Measurements from ENCODE around the gene GTF2H2. TPM values are rescaled to one million over a fixed set of nuclear protein-coding genes. Genes with fewer than 3 reads are reported as not detected.
"Not testable (repeated sequence)": the region's sequence is repeated elsewhere in the genome, so short reads cannot be mapped to it uniquely, and the experiment has no call there.

Gene GTF2H2
- 16.2 TPM for polyA plus RNA-seq (2012; ENCODE audit: insufficient read depth, insufficient read length)

DNA sequence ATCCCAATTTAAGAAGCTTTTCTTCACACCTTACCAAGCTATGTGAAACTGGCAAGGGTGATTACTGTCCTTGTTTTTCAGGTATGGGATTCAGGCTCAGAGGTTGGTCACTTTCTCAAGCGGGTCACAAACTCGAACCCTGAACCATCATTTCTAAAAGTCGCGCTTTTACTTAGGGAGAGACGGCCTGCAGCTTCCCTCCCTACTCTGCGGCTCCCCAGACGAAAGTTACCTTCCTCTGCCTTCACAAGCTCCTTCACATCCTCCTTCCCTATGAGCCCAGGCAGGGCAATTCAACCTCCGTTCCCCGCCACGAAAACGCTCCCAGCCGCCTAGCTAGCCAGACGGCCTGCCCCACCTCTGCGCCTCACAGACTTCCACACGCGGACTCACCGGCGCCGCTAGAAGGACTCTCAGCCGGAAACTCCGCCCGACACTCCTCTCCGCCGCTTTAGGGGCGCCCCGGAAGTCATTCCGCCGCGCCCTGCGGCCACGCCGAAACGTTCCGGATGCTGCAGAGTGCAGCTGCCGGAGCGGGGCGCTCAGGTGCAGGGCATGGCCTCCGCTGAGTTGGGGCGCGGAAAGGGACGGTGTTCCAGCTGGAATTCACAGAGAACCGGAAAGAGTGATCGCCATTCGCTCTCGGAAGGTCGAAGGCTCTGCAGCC is at the start of gene GTF2H2:
TSS of gene GTF2H2 (minus strand) at position 415 of the 667 bp plus-strand sequence. CDS start 4,913 bp downstream, outside the sequence.
- not testable (repeated sequence) for DNase-seq (ENCODE audit: low read depth, low spot score); H3K4me3 ChIP-seq (ENCODE audit: low read length)

DNA sequence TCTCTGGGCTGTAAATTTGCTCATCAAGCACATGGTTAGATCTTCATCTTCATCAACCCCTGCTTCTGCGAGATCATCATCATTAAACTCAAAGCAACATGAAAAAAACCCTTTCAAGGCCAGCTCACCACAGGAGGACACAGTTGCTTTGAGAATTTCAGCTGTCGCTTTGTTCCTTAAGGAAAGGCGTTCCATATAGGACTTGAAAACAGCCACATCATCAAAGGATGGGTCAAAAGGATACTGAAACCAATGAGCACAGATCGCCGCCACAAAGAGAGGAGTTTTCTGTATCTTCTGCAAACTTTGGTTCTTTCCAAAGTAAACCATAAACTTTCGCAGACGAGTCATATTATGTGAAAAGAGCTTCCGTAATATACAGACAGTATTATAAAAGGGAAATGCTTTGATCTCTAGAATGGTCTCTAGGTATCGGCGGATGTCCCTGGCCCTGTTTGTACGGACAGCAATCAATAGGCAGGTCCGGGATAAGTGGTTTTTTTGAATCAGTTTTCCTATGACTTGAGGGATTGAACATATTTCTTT is 42.3 kb upstream of the GTF2H2 start:
- DNase-seq (ENCODE audit: low read depth, low spot score); H3K4me3 ChIP-seq (ENCODE audit: low read length): not testable (repeated sequence)

- not testable (repeated sequence) for DNase-seq (ENCODE audit: low read depth, low spot score); H3K4me3 ChIP-seq (ENCODE audit: low read length)
These were observed 32.5 kb upstream of the GTF2H2 start for GRCh38 chr5:71099996-71100395.

GRCh38 chr5:71097930-71098203 is 30.4 kb upstream of the GTF2H2 start:
- DNase-seq (ENCODE audit: low read depth, low spot score); H3K4me3 ChIP-seq (ENCODE audit: low read length): not testable (repeated sequence)

DNA sequence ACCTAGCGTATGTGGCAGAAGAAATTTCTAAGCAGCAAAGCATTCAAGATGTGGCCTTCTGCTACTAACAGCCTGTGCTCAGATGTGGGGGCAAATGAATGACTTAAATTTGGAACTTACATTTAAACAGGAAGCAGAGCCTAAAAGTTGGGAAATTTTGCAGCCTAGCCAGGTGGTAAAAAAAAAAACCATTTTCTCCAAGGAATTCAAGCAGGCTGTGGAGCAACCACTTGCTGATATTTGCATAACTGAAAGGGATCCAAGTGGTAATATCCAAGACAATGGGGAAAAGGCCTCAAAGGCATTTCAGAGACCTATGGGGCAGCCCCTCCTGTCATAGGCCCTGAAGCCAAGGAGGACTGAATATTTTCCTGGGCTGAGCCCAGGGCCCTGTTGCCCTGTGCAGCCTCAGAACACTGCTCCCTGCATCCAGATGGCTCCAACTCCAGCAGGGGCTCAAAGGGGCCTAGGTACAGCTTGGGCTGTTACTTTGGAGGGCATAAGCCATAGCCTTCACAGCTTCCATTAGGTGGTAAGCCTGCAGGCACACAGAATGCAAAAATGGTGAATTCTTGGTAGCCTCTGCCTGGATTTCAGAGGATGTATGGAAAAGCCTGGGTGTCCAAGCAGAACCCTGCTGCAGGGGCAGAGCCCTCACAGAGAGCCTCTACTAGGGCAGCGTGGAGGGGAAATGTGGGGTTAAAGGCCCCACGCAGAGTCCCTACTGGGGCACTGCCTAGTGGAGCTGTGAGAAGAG is 29.9 kb upstream of the GTF2H2 start:
- not testable (repeated sequence) for DNase-seq (ENCODE audit: low read depth, low spot score)

DNA sequence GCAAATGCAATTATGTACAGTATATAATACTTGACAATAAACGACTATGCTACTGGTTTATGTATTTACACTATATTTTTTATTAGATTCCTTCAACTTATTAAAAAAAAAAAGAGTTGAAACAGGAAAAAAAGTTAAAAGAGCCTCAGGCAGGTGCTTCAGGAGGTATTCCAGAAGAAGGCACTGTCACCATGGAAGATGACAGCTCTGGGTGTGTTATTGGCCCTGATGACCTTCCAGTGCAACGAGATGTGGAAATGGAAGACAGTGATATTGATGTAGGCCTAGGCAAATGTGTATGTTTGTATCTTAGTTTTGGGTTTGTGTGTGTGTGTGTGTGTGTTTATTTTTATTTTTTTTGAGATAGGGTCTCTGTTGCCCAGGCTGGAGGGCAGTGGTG is 22.3 kb upstream of the GTF2H2 start:
- not testable (repeated sequence) for H3K4me3 ChIP-seq (ENCODE audit: low read length); DNase-seq (ENCODE audit: low read depth, low spot score)

More for the DNA sequence above, 29.9 kb upstream of the GTF2H2 start:
- not testable (repeated sequence) for H3K4me3 ChIP-seq (ENCODE audit: low read length)

GRCh38 chr5:71088754-71089153 is 21.3 kb upstream of the GTF2H2 start:
- DNase-seq (ENCODE audit: low read depth, low spot score): not testable (repeated sequence)

GRCh38 chr5:71086145-71086544 is 18.7 kb upstream of the GTF2H2 start:
- DNase-seq (ENCODE audit: low read depth, low spot score); H3K4me3 ChIP-seq (ENCODE audit: low read length): not testable (repeated sequence)

More at GRCh38 chr5:71088754-71089153, 21.3 kb upstream of the GTF2H2 start:
- not testable (repeated sequence) for H3K4me3 ChIP-seq (ENCODE audit: low read length)

DNA sequence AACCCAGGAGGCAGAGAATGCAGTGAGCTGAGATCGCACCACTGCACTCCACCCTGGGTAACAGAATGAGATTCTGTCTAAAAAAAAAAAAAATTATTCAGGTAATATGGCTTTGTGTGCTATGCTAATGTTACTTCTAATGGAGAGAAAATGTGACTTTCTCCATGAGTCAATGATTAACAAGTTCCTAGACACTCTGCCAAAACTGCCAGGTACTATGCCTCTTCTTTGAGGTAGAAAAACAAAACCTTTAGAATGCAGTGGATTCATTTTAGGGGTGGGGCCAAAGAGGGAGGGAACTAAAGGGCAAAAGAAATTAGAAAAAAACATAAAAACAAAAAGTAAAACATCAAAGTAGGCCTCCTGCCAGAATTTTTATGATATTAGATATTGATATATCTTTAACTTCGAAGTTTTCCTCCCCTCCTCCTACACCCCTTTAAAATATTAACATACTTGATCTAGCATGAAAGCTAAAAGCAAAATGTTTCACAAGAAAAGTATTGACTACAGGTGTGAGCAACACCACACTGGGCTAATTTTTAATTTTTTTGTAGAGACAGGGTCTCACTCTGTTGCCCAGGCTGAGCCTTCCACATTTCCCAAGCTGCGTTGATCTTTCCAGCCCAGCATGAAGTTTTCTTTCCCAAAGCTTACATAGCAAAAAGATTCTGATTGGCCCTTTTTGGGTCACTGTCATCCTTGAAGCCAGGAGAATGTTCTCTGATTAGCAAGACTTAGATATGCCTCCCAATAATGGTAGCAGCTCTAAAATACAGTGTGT is 17.0 kb upstream of the GTF2H2 start:
- H3K4me3 ChIP-seq (ENCODE audit: low read length); DNase-seq (ENCODE audit: low read depth, low spot score): not testable (repeated sequence)

DNA sequence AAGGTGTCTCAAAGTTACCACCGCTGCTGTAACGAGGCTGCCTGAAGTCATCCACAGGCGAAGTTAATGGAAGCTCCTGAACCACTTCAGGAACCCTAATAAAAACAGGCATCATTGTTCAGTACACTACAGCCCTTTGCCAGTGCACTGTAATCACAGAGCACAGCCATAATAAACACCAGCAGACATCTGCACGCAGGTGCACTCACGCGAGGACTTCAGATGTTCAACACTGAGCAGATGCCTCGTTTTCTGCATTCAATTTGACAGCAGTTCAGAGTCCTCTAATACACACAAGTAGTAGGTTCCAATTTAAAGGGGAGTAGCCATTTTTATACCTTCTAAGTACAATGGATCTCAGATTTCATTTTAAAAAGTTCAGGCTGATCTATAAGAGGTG is 15.4 kb upstream of the GTF2H2 start:
- not testable (repeated sequence) for H3K4me3 ChIP-seq (ENCODE audit: low read length); DNase-seq (ENCODE audit: low read depth, low spot score)

DNA sequence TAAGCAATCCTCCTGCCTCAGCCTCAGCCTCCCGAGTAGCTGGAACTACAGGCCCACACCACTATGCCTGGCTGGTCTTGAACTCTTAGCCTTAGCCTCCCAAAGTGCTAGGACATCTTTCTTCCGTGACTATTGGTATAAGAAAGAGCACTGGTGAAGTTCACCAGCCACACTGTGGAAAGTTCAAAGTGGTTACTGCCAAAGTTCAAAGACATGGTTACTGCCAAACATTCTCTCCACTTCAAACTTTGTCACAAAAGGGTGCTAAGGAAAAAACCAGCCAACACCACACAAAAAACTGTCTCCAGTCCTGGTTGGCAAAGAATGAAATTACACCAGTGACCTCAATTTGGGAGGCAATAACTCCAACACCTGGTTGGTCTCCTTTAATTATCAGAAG is 14.9 kb upstream of the GTF2H2 start:
- DNase-seq (ENCODE audit: low read depth, low spot score); H3K4me3 ChIP-seq (ENCODE audit: low read length): not testable (repeated sequence)

DNA sequence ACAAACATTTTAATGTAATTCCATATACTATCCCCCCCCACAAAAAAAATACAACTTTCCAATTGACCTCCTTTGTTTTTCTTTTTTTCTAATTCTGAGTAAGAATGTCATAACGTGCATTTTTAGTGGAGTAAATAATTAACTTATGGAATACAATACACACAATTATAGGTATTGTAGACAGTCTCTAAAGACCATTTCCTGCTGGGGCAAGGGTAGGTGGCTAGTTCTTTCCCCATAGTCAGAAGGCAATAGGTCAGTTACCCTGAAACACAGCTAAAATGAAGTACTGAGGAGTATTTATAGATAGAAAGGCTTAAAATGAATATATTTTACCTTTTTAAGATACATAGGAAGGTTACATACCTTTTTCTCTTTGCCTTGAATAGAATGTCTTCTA is 6.2 kb downstream of the GTF2H2 start:
- DNase-seq (ENCODE audit: low read depth, low spot score); H3K4me3 ChIP-seq (ENCODE audit: low read length): not testable (repeated sequence)

DNA sequence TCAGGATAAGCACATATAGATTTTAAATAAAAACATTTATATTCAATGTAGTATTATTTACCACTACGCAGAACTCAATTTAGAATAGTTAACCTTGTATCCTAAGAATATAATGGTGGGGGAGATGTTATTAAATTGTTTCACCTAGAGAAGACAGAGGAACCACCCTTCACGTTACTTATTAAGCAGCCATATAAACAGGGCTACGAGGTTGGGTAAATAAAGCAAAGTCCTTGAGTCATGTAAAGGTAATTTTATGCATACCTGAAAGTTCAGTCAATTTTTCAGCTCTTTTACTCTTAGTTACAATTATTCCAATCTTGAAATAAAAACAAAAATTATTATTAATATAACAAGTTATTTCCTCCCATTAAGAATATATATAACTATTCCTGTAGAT is 8.1 kb downstream of the GTF2H2 start:
- not testable (repeated sequence) for H3K4me3 ChIP-seq (ENCODE audit: low read length); DNase-seq (ENCODE audit: low read depth, low spot score)

GRCh38 chr5:71044808-71045207 is 22.7 kb downstream of the GTF2H2 start:
- DNase-seq (ENCODE audit: low read depth, low spot score); H3K4me3 ChIP-seq (ENCODE audit: low read length): not testable (repeated sequence)

DNA sequence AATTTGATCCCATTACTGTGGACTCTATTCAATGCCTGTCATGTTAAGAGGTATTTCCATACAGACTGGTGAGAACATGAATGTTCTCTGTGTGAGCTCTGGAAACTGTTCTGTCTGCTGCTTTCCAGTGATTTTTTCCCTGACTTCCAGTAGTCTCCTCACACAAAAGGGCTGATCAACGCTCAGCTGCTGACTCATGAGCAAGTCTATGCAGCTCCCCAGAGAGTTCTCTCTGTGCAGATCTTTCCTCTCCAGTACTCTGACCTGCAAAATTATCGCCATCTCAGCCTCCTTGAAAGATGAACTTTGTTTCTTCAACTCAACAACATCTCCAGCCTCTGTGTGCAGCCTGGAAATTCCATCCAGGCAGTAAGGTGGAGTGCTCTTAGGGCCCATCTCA is 23.3 kb downstream of the GTF2H2 start:
- not testable (repeated sequence) for DNase-seq (ENCODE audit: low read depth, low spot score); H3K4me3 ChIP-seq (ENCODE audit: low read length)

DNA sequence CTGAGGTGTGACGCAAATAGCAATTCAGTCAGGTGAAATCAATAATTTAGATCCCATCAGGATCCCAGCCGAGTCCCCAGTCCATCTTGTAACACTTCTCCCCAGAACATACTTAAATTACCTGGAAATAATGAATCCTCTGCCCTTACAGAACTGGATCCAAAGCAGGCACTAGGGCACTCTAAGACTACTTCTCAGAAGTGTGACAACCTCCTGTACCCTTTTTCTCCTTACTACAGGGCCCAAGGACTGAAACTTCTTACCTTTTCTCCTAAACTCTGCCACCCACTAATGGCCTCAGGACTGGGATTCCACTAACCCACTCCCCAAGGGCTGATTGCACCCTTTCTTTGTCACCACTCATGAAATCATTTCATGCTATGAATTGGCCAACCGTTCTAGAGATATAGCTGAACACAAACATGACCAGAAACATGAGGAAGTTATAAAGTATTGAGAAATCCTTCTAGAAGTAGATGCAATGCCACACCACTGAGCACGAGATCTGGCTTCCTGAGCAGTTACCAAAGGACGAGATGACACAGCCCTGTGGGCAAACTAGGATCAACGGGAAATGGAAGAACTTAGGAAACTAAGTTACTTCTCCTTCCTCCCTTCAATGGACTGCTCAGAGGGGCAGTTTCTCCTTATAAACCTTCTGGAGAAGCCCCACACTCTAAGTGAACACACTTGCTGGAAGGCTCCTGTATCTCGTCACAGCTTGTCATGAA is 36.3 kb downstream of the GTF2H2 start:
- DNase-seq (ENCODE audit: low read depth, low spot score); H3K4me3 ChIP-seq (ENCODE audit: low read length): not testable (repeated sequence)

DNA sequence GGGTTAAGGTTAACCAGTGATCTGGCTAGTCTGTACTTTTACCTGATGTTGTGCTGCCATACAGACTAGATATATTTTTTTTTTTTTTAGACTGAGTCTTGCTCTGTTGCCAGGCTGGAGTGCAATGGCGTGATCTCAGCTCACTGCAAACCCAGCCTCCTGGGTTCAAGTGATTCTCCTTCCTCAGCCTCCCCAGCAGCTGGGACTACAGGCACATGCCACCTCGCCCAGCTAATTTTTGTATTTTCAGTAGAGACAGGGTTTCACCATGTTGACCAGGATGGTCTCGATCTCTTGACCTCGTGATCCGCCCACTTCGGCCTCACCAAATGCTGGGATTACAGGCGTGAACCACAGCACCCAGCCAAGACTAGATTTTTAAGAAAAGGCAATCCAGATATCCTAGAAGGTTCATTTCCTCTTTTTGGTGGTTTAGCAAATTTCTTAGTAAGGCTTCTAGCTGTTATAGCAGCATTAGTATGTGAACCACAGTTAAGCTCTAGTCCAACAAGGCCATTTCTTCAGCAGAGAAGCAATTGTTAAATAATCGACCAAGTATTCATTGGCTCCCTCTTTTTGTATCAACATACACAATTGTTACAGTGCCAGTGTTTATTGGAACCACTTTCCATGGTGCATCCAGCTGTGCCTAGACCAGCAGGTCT is 42.1 kb downstream of the GTF2H2 start, which contains the start of gene NAIP:
TSS of gene NAIP (minus strand) at position 51 of the 665 bp plus-strand sequence. CDS start 12,424 bp downstream, outside the sequence.
- H3K4me3 ChIP-seq (ENCODE audit: low read length); DNase-seq (ENCODE audit: low read depth, low spot score): not testable (repeated sequence)

DNA sequence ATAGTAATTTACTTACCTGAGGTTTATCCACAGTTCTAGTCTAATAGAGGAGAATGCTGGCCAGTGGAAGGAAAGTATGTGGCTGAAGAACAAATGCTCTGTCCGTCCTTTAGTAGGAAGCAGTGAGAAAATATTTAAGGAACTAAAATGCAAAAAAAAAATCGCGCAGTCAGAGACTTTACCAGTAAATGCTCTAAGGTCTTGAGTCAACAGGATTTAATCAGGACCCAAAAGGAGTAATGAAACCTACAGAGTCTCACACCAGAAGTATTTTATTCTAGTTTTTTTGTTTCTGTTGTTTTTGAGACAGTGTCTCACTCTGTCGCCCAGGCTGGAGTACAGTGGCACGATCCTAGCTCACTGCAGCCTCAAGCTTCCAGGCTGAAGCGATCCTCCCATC is 46.8 kb downstream of the GTF2H2 start:
- DNase-seq (ENCODE audit: low read depth, low spot score); H3K4me3 ChIP-seq (ENCODE audit: low read length): not testable (repeated sequence)

Measured in Jurkat, Clone E6-1 (cell line).